SK-N-SH treated with all-trans-retinoic acid at 6 μM for 48 hours (cell line): ENCODE results near the gene TRAPPC6A.

Experiments used
- CSRNP3 ChIP-seq: fragments of 250-450 bp; sonication (Bioruptor Pico); IDR thresholded peaks from 2 replicates; pipeline ENCODE4 v1.5.1; 2021; ENCODE audit warnings: mild to moderate bottlenecking, moderate library complexity
- ESRRG ChIP-seq: fragments of 250-450 bp; sonication (Bioruptor Pico); IDR thresholded peaks from 2 replicates; pipeline ENCODE4 v1.6.1; 2021; ENCODE audit warnings: mild to moderate bottlenecking
- GLIS3 ChIP-seq: fragments of 250-450 bp; sonication (Bioruptor Pico); IDR thresholded peaks from 2 replicates; pipeline ENCODE4 v1.5.0; 2020; ENCODE audit warnings: mild to moderate bottlenecking, moderate library complexity
- OSR1 ChIP-seq: fragments of 250-450 bp; sonication (Bioruptor Pico); IDR thresholded peaks from 2 replicates; pipeline ENCODE4 v1.8.0; 2022; ENCODE audit warnings: moderate library complexity, mild to moderate bottlenecking, inconsistent platforms
- PATZ1 ChIP-seq: fragments of 250-450 bp; sonication (Bioruptor Pico); IDR thresholded peaks from 2 replicates; pipeline ENCODE4 v1.8.0; 2020; ENCODE audit warnings: mild to moderate bottlenecking, moderate library complexity, borderline replicate concordance
- POU6F1 ChIP-seq: fragments of 250-450 bp; sonication (Bioruptor Pico); IDR thresholded peaks from 2 replicates; pipeline ENCODE4 v1.8.0; 2021; ENCODE audit warnings: low read depth, mild to moderate bottlenecking, moderate library complexity, borderline replicate concordance
- ZFP3 ChIP-seq: fragments of 250-450 bp; sonication (Bioruptor Pico); IDR thresholded peaks from 2 replicates; pipeline ENCODE4 v1.5.0; 2020; ENCODE audit warnings: mild to moderate bottlenecking, moderate library complexity
- ZNF565 ChIP-seq: fragments of 450-650 bp; formaldehyde crosslinking; conservative IDR thresholded peaks from 2 replicates; pipeline ENCODE4 v1.5.0; 2020; ENCODE audit warnings: low read depth, mild to moderate bottlenecking, moderate library complexity

GRCh38 chr19:45151320-45151719 is 26.7 kb downstream of the TRAPPC6A start:
- TF ChIP-seq POU6F1 (CRISPR knock-in tag) (no peak), ESRRG (no peak), PATZ1 (CRISPR knock-in tag) (no peak), ZNF565 (CRISPR knock-in tag) (no peak), ZFP3 (CRISPR knock-in tag) (no peak), CSRNP3 (CRISPR knock-in tag) (no peak), OSR1 (CRISPR knock-in tag) (no peak), GLIS3 (CRISPR knock-in tag) (no peak)
